GM18870 (cell line): ENCODE data around the gene ANTKMT.

Experiments used
- ATAC-seq: cut with Tn5 transposase; IDR thresholded peaks from one replicate; pipeline ENCODE4 v1.9.1; 2021; ENCODE audit warnings: moderate library complexity; ENCODE audit not compliant: unreplicated experiment

Gene ANTKMT

DNA sequence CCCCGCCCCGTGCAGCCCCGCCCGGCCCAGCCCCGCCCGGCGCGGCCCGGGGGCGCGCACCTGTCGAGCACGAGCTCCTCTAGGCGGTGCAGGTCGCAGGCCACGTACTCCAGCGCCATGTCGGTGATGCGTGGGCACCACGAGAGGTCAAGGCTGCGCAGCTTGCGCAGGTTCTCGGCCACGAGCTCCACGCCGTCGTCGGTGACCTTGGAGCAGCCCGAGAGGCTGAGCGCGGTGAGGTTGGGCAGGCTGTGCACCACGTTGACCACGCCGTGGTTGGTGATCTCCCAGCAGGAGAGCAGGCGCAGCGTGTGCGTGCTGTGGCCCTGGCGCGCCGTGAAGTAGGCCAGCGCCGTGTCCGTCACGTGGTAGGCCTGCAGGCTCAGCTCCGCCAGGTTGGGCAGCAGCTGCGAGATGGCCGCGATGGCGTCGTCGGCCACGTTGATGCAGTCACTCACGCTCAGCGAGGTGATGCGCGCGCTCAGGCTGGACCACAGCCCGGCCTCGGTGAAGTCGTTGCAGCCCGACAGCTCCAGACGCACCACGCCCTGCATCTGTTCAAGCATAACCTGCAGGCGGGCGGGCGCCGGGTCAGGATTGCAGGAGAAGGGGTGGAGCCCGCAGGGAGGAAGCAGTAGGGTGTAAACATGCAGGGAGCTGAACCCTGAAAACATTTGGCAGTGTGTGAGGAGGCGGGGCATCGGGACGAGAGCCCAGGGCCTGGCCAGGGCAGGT lies 25.4 kb upstream of the ANTKMT start:
- no peak for ATAC-seq

DNA sequence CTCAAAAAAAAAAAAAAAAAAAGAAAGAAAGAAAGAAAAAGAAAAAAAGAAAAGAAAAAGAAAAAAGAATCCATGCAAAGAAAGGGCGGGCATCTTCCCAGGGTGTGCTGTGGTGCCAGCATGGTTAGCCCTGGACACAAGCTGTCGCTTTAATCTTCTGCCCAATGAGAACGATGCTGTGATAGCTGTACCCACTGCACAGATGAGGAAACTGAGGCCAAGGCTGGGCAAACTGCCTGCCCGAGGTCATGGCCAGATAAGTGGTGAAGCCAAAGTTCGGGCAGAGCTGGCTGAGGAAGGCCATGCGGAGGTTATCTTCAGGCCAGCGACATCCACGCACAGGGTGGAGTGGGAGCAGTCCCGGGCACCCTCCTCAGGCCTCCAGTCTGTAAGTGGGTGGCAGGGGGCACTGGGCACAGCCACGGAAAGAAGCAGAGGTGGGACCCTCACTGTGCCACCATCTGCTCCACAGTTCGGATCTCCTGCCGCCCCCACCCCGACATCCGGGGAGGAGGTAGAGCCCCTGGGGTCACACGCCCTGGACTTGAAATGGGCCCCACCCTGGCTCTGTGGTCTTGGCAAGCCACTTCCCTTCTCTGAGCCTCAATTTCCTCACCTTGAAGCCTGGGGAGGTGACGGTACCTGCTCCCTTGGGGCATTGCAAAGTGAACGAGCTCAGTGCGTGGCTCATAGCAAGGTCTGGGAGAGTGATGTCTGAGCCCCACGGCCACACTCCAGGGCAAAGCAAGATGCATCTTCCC lies 21.9 kb upstream of the ANTKMT start:
- no peak for ATAC-seq

DNA sequence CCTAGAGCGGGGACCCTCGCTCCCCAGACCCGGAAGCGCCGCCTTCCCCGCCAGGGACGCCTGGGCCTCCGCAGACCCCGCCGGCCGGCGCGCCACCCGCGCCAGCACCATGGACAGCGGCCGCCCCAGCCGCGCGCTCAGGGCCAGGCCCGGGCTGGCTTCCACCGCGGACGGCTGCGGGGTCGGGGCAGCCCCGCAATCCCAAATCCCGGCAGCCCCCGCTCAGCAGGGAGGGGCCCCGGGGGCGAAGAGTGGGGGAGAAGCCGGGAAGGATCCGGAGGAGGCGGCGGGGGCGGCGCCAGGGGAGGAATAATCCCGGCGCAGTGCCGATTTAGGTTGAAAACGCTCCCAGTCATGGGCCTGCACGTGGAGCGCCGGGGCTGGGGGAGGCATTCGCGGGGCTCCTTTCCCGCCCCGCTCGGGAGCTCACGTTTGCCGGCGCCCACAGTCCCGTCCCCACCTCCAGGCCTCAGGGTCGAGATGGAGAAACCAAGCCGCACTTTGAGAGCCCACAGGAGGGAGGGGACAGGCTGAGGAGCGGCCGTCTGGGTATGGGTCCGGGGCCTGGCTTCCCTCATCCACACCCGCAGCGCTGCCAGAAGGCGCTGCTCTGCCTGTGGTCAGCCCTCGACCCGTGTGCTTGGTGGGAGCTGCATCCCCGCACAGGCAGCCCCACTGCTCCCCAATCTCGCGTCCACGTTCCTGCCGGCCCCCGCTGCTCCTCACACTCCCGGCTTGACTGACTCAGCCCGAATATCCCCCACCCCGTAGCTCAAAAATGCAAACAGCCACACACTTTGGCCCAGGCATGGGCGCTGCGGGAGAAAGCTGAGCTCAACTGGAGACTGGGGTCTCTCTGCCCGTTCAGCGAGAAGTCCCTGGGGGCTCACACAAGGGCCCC lies 20.0 kb upstream of the ANTKMT start:
- ATAC-seq: no peak

DNA sequence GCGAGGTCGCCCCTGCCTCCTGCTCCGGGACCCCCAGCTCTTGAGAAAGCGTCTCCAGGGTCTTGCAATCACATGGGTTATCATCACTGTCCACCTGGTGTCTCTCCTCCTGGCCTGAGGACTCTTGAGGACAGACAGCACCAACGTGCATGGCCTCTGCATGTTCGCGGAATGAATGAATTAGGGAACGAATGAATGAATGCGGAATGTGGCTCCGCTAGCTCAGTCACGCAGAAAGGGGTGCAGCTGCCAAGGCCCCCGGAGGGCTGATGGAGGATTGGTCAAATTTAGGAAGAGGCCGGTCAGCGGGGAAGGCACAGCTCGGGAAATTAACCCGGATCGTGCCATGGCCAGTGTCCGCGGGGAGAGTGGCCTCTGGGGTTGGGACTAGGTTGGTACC lies 18.6 kb upstream of the ANTKMT start:
- no peak for ATAC-seq

DNA sequence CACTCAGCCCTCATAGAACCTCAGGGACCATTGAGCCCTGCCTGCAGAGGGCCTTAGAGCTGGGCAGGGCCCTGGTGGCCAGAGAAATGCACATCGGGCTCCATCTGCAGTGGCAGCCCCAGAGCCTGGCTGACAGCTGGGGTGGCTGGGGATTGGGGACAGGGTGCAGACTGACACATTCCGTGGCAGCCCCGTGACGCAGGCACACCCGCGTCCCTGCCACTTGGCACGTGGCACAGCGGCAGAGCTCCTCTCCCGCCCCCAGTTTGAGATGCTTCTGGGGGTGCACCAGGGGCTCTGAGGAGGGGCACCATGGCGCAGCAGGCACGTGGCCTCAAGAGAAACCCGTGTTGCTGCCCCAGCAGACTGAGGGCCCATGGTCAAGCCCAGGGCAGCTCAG lies 17.5 kb upstream of the ANTKMT start:
- ATAC-seq: no peak

DNA sequence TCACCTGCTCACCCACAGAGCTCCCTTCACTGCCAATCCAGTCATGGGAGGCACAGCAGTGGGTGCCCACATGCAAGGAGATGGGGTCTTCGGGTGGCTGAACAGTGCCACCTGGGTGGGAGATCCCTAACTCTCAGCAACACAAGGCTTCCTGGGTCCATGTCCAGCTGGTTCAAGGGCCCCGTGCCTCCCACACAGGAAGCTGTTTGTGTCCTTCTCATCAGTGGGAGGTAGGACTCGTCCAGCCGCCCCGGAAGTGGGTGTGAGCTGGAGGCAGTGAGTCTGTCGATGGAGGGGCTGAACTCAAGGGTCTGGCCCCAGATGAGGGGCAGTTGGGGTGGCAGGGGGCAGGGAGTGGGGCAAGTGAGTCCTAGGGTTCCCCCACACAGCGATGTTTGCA lies 16.9 kb upstream of the ANTKMT start:
- ATAC-seq: no peak

DNA sequence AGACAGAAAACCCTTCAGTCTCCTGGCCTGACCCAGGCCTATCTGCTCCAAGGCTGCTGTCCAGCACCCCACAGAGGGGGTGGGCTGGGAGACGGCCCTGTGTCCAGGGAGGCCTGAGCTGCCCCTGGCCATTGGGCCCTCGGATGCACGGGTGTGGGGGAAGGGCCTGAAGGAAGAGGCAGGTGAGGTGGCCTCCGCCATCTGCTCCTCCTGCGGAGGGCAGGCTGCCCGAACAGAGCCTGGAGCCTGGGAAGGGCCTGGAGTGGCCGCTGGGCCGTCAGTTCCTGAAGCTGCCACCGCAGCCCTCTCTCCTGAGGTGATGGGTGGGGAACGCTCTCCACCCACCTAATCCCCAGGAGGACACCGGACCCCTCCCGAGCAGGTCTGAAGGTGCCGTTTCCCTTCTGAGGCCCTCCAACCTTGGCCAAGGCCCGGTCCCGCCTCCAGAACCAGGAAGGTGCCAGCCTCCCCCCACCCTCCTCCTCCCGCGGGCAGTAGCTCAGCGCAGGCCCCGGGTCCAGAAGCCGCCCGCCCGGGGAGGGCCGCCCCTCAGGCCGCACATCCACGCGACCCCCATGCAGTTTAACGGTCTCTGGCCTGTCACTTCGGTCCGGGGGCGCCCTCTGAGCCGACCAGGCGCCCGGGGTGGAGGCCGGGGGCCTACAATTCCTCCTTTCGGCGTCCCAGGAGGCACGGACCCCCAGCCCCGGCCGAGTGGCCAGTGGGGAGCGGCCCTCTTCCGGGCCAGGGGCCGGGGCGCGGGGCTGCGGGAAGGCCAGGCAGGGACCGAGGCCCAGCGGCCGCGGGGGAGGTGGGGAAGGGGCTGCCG lies 16.2 kb upstream of the ANTKMT start:
- no peak for ATAC-seq

DNA sequence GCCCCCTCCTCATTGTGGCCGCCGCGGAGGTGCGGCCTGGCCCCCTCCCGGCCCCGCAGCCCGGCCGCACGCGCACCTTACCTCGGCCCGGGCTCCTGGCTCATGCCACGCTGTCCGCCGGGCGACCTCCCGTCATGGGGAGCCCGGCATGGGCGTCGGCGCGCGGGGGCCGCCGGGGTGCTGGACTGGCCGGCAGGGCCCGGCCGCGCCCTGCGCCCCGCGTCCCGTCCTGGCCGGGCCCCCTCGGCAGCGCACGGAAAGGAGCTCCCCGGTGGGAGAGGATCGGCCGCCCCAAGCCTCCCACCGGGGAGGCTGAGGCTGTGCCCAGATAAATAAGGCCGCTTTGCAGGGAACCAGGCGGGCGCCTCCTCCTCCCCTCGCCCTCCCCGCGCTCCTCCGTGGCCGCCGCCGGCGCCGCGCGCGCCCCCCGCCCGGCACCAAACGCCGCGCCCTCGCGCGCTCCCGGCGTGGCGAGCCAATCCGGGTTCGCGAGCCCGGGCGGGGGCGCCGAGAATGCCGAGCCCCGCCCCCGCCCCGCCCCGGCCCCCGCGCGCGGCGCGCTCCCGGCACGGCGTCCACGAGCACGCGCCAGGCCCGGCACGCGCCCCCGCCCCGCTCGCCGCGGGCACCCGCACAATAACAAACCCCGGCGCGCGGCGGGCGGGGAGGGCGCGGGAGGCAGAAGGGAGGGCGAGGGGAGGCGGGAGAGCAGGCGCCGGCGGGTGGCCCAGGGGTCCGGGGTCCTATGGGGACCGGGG lies 15.3 kb upstream of the ANTKMT start, which contains the start of gene FBXL16:
TSS of gene FBXL16 (minus strand) at position 371 of the 758 bp plus-strand sequence. CDS start 8,396 bp downstream, outside the sequence.
- ATAC-seq: no peak

DNA sequence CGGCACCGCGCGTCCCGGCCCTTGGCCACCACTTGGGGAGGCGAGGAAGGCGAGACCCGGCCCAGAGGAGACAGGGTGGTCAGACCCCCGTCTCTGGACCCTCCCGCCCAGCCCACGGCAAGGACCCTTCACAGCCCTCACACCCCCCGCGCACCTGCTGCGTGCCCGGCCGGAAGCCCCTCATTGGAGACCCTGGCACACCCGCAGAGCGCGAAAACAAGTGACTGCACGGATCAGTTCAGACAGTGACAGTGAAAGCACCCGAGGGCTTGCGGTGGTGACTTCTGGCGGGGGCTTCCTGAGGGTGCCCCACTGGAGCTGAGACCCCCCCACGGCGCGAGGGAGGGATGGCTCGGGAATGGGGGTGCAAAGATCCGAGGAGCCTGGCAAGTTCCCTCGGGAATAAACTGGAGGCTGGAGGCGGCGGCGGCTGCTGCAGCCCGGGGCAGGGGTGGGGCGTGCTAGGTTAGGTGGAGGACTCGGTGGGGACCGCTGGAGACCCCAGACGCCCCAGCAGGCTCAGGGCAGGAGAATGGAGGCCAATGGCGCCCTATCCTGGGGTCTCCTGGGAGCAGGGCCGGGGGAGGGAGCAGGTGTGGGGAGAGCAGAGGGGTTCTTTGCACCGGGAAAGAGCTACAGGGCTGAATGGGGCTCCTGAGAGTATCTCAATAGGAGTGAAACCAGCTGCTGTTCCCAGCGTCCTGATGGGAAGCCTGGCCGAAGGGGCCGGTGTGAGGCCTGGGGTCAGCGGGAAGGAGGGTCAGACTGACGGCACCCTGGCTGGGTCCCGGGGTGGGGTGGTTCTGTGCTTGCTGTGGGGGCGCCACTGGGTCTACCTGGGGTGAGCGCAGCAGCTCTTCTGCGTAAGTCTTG lies 14.5 kb upstream of the ANTKMT start:
- no peak for ATAC-seq

DNA sequence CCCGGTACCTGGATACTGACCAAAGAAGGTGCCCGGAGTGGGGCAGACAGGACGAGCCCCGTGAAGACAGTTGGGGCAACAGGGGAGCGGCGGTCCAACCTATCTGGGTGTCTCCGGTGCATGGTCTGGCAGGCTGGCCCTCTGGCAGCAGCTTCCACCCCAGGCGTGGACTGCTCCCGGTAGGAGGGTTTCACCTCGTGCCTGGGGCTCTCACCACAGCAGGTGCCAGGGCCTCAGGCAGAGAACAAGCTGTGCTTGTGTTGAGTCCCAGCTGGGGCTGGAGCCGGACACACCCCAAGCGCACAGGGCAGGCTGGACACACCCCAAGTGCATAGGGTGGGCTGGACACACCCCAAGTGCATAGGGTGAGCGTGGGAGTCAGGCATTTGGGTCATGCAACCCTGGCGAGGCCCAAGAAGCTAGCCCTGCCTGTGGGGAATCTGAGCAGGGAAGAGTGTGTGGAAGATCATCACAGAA lies 13.8 kb upstream of the ANTKMT start:
- ATAC-seq: no peak

DNA sequence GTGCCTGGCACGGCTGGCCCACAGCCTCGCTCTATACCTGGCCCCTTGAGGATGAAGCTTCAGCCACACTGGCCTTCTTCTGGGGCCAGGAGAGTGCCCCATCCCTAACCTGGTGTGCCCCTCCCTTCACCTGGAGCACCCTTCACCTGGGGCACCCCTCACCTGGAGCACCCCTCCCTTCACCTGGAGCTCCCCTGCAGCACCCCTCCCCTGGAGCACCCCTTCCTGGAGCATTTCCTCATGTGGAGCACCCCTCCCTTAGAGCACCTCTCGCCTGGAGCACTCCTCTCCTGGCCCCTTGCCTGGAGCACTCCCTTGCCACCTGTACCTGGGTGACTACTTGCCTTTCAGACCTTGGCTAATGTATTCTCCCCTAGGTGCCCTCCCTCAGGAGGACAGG lies 12.9 kb upstream of the ANTKMT start:
- no peak for ATAC-seq

DNA sequence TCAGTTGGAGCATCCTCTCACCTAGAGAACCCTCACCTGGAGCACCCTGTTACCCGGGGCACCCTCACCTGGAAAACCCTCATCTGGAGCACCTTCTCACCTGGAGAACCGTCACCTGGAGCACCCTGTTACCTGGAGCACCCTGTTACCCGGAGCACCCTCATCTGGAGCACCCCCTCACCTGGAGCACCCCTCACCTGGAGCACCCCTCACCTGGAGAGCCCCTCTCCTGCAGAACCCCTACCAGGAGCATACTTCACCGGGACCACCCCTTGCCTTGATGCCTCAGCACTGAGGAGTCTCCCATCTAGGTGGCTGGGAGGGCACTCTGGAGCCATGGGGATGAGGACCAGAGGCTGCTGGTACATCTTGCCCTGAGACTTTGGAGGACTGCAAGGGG lies 12.0 kb upstream of the ANTKMT start:
- no peak for ATAC-seq

DNA sequence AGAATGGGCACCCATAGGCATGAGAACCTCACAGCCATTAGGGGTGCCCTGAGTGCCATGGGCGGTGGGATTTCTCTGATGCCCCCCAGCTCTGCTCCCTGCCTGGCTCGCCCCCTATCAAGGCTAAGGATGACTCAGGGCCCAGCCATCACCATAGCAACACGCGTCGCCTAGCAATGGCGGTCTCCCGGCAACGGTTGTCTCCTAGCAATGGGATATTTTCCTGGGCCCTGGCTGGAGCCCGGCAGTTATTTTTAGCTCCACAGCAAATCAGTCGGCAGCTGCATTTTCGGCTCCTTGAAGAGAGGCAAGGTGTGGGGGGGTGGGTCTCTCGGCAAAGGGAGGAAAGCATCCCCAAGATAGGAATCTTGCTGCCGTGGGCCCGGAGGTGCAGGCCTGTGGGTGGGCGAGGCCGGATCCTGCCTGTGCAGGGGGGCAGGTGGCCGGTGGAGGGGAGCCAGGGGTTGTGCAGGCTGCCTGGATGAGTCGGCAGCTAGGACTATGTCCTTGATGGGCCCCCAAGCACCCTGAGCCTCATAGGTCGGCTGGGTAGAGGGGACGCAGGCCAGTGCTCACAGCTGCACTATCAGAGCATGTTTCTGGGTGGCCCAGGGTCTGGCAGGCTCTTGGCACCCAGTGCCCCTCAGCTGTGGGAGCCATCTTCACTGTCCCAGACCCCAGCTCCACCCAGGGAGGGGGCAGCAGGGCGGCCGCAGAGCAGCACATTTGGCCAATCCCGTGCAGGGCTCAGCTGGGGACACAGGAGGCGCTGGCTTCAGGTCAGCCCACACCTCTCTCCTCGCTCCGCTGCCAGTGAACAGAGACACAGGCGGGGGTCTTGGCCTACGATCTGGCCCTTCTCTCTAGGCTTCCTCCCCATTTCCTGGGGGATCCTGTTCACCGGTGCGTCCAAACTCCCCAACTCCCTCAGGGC lies 11.1 kb upstream of the ANTKMT start:
- ATAC-seq: no peak

DNA sequence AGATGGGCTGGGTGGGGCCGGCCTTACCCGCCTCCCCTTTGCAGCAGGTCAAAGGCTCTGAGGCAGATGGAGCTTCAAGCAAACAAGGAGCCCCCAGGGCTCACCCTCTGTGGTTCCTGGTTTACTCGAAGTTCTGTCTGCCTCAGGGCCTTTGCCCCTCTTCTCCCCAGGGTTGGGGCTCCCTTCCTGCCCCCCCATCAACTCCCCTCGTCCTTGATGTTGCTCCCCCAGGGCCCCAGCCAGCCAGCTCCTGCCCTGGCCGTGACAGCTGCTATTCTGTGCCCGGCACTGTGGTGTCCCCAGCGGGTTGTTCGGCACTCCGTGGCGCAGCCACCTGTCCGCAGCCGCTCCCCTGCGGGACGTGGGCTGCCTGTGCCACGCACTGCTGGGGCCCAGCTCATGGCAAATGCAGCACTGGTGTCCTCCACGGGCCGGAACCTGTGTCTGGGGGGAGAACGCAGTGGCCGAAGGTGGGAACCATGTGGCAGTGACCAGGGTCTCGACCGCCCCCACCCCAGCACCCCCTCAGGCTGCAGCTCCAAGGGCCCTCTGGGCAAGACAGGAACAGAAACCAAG lies 10.4 kb upstream of the ANTKMT start:
- no peak for ATAC-seq

DNA sequence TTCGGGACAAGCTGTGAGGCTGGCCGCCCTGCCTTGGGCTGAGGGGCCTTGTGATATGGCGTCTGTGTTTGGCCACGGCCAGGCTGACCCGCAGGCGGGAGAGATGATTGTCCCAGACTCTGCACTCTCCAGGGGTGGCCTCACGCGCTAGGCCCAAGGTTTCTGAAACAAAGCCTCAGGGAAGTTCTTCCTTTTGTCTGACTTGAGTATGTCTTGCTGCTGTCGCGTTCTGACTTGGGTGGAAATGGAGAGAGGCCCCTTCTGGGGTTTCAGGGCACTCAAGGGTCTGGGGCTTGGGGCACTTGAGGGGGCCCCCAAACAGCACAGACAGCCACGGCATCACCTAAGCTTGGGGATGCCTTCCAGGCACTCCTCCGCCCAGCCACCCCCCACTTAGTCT lies 9.9 kb upstream of the ANTKMT start:
- ATAC-seq: no peak

DNA sequence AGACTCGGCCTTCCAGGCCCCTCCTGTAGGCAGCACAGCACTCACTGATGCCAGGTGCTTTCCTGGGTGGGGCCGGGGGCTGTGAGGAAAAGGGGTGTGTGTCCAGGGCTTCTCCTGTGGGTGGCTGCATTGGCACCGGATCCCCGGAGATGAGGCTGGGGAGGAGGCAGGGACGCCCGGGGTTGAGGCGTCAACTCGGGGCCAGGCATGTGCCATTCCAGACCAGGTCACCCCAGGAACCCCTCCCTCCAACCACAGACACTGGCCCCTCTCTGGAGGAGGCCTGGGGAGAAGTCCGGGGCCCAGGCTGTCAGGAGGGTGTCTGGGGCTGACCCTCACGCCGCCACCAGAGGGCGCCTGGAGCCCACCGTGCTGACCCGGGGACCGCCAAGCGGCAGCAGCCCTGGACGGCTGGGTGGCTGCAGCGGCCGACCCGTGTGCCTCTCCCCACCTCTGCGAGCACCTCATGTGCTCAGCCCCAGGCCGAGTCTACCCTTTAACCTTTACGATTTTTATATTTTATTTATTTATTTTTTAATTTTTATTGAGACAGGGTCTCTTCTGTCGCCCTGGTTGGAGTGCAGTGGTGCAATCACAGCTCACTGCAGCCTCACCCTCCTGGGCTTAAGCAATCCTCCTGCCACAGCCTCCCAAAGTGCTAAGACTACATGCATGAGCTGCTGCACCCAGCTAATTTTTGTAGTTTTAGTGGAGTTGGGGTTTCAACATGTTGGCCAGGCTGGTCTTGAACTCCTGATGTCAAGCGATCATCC lies 9.2 kb upstream of the ANTKMT start:
- no peak for ATAC-seq
